Hematopoietic multipotent progenitor cell treated with erythropoietin and hydrocortisone succinate and interleukin-3 and kit ligand, for 6 days (in vitro differentiated cells): ENCODE measurements around the gene SORCS2.
"Not testable (repeated sequence)": the region's sequence is repeated elsewhere in the genome, so short reads cannot be mapped to it uniquely, and the experiment has no call there.

Experiments
- DNase-seq: peaks from one replicate; pipeline ENCODE4 v3.0.0-alpha.2; 2015

SORCS2 gene

GRCh38 chr4:7201420-7202305 lies 9.3 kb downstream of the SORCS2 start:
- no peak for DNase-seq

DNA sequence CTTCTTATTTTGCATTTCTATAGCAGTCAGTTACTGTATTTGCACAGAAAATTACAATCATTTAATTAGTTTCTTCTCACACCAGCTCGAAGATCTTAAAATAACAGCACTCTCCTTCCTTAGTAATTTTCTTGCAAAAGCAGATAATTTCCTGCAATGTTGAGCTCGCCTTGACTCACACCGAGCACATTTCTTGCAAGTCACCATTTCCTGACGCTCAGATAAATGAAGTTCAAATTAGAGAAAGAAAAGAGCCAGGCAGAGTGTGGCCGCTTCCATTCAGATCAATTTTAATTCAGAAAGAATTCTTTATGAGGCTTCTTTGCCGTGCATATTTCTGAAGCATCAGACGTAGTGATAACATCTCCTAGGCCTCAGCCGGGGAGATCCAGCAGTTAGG lies 10.1 kb downstream of the SORCS2 start:
- no peak for DNase-seq

- no peak for DNase-seq
Observed at GRCh38 chr4:7204656-7205387, 12.5 kb downstream of the SORCS2 start.

DNA sequence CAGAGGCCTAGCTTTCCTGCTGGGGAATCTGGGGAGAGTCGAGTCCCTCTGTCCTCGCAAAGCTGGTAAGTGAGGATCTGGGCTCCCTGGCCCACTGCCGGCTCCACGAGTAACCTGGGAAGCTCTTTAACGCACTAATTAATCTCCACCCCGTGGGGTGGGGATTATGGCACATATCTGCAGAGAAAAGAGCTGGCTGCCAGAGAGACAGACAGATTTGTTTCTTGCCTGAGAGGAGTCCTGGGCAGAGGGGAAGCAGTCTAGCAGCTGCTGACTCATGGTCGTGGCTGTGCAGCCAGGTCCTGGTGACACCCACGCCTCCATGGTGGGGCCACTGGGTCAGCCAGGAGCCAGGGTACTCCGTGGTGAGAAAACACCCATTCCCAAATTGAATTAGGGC lies 14.0 kb downstream of the SORCS2 start:
- no peak for DNase-seq

DNA sequence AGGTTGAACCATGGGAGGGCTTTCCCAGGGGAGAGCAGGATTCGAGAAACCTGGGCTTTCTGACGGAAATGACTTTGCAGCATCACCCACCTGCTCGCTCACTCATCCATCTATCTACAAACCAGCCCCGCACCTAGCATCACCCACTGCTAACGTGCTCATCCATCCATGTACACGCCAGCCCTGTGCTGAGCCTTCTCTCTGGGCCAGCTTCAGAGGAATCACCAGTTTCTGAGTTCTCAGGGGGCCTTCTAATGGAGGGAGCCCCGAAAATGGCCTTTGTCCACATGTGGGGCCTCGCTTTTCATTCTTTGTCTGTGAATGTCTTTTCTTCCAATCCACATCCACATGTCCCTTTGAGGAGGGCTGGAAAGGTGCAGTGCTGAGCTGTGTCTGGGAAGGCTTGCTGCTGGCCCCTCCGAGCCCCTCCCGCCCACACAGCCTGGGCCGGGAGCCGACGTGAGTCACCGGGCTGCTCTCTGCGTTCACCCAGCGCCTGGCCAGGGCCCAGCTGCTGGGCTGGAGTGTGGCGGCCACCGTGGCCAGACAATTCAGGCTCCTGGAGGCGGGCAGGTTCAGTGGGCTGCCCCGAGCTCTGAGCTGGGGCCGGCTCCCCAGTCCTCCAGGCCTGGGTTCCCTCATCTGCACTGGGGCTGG lies 14.7 kb downstream of the SORCS2 start:
- DNase-seq: no peak

GRCh38 chr4:7207628-7208231 lies 15.4 kb downstream of the SORCS2 start:
- no peak for DNase-seq

DNA sequence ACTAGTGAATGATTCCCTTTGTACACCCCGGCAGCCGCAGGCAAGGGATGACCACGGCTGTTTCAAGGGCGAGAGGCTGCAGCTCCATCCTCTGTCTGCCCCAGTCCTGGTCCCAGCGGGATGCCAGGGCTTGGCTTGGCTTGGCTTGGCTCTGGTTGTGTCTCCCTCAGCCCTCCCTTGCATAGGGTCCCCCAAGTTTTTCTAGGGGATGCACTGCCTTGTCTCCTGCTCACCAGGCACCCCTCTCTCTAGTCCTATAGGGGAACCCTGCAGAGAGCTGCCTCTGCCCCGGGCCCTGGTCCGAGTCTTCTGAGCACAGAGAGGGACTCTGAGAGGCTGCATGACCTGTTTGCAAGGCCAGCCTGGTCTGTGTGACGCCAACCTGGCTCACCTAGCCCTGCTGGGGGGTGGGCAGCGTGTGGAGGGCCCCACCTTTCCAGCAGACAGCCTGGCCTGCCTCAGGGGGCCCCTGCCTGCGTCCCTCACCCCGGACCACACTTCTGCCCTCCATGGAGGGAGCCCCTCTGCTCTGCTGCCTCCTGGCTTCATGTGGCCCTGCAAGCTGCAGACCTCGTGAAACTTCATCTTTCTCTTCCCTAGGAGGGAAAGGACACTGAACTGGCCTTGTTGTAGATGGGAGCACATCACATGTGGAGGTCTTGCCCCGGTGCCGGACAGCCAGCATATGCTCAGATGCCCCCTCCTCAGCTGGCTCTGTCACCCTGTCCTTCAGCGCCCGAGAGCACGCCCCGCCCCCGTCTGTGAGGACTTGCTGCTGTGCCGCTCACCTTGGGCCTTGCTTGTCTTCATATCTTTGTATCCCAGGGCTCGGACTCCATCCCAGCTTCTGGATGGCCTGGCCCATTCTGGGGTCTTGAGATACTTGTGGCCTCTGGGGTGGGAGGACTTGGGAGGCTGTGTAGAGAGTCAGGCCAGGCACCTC lies 16.4 kb downstream of the SORCS2 start:
- no peak for DNase-seq

GRCh38 chr4:7209699-7210098 lies 17.4 kb downstream of the SORCS2 start:
- DNase-seq: no peak

- DNase-seq: no peak
Observed at GRCh38 chr4:7210824-7211223, 18.5 kb downstream of the SORCS2 start.

- no peak for DNase-seq
Observed at GRCh38 chr4:7212101-7212674, 19.9 kb downstream of the SORCS2 start.

DNA sequence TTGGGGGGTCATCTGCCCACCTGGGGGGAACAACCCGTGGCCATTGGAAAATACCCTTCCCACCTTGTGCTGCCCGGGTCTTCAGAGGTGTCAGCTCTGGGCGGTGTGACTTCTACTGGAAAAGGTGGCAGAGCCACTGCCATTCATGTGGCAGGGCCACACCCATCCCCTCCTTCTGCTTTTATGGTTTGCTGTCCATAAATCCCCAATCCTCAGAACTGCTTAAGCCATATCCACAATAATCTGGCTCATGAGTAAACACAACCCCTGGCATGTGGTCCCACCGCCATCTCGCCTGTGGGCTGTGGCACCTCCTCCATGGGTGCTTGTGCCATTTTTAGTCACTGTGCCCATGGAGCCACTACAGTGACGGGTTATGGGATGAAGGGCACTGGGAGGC lies 20.6 kb downstream of the SORCS2 start:
- DNase-seq: no peak

- DNase-seq: no peak
Observed at GRCh38 chr4:7213807-7214206, 21.5 kb downstream of the SORCS2 start.

- no peak for DNase-seq
Observed at GRCh38 chr4:7214359-7214758, 22.0 kb downstream of the SORCS2 start.

- DNase-seq: not testable (repeated sequence)
Observed at GRCh38 chr4:7215187-7215586, 22.8 kb downstream of the SORCS2 start.

GRCh38 chr4:7217039-7217438 lies 24.7 kb downstream of the SORCS2 start:
- DNase-seq: no peak

- no peak for DNase-seq
Observed at GRCh38 chr4:7217474-7218321, 25.4 kb downstream of the SORCS2 start.

DNA sequence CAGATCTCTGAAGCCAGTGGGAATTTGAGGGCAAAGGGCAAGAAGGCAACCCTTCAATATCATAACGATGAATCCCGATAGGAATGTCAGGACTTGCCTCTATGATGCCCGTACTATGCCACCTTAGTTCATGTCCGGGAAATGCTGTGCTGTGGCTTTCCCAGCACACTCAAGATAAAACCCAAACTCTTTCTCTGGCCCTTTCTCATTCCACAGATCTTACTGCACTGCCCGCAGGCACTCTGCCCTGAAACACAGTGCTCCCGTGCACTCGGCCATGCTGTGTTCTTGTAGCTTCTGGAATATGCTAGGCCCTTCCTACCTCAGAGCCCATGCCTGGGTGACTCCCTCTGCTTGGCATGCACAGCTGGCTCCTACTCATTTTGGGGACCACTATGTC lies 26.3 kb downstream of the SORCS2 start:
- DNase-seq: no peak

DNA sequence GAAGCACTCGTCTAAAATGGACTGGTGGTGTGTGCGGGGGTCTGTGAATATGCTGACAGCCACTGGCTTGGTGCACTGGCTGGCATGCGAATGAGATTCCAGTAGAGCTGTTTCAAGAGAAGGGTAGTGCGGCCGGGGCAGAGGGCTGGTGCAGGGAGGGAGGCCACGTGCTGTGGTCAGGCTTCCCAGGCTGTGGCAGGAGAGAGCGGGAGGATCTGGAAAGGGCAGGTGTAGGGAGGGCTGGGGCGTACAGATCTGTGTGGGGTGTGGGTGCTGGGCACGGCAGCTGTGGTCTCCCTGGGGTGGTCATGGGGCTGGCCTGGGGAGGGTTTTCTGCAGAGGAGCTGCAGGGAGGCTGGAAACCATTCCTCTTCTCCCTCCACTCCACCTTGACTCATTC lies 30.2 kb downstream of the SORCS2 start:
- no peak for DNase-seq

DNA sequence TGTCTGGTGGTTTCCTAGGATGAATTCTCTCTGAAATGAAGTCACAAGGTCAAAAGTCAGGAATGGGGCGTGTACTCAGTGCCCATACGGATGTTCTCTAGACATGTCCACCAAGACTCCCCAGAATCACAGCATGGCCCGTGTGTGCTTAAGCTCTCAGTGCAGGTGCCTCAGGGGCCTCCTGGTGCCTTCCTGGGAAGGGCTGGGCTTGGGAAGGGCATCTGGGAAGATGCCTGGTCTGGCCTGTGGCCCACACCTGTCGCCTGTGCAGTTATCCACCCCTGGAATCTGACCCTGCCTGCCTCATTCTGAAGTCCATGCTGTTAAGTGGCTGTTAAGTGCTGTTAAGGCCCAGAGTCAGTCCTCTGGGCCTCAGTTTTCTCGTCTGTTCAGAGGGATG lies 31.2 kb downstream of the SORCS2 start:
- DNase-seq: no peak

GRCh38 chr4:7224001-7224400 lies 31.7 kb downstream of the SORCS2 start:
- DNase-seq: no peak
